HG03196 (cell line): ENCODE data around the gene TEX14.

Experiments
- ATAC-seq: cut with Tn5 transposase; IDR thresholded peaks from one replicate; pipeline ENCODE4 v1.9.1; 2021; ENCODE audit not compliant: unreplicated experiment

The TEX14 gene, protein sequence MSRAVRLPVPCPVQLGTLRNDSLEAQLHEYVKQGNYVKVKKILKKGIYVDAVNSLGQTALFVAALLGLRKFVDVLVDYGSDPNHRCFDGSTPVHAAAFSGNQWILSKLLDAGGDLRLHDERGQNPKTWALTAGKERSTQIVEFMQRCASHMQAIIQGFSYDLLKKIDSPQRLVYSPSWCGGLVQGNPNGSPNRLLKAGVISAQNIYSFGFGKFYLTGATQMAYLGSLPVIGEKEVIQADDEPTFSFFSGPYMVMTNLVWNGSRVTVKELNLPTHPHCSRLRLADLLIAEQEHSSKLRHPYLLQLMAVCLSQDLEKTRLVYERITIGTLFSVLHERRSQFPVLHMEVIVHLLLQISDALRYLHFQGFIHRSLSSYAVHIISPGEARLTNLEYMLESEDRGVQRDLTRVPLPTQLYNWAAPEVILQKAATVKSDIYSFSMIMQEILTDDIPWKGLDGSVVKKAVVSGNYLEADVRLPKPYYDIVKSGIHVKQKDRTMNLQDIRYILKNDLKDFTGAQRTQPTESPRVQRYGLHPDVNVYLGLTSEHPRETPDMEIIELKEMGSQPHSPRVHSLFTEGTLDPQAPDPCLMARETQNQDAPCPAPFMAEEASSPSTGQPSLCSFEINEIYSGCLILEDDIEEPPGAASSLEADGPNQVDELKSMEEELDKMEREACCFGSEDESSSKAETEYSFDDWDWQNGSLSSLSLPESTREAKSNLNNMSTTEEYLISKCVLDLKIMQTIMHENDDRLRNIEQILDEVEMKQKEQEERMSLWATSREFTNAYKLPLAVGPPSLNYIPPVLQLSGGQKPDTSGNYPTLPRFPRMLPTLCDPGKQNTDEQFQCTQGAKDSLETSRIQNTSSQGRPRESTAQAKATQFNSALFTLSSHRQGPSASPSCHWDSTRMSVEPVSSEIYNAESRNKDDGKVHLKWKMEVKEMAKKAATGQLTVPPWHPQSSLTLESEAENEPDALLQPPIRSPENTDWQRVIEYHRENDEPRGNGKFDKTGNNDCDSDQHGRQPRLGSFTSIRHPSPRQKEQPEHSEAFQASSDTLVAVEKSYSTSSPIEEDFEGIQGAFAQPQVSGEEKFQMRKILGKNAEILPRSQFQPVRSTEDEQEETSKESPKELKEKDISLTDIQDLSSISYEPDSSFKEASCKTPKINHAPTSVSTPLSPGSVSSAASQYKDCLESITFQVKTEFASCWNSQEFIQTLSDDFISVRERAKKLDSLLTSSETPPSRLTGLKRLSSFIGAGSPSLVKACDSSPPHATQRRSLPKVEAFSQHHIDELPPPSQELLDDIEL (N-terminal part only)

DNA sequence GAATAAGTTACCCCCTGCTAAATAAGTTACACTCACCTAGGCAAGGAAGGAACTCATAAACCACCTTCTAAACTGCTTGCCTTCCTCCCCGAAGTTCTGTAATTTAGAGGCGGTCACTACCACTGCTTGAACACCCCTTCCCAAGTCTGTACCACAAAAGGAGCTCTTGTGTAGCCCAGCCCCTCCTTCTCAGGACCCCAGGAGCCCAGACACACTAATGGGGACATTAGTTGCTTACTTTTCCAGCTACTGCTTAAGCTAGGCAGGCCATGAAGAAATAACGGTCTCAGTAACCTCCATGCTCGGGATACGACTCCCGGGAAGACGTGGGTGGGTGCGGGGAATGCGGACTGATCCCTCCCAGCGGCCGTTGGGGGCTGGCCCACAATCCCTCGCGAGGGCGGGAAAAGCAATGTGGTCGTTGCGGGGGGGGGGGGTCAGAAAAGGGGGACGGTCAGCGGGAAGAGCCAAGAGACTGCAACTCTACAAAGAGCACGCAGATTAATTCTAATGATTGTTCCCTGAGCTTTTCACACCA, at the start of gene TEX14:
TEX14 (minus strand) TSS at position 345 of the 538 bp plus-strand sequence. CDS start 40,044 bp downstream, outside the sequence.
- no peak for ATAC-seq

DNA sequence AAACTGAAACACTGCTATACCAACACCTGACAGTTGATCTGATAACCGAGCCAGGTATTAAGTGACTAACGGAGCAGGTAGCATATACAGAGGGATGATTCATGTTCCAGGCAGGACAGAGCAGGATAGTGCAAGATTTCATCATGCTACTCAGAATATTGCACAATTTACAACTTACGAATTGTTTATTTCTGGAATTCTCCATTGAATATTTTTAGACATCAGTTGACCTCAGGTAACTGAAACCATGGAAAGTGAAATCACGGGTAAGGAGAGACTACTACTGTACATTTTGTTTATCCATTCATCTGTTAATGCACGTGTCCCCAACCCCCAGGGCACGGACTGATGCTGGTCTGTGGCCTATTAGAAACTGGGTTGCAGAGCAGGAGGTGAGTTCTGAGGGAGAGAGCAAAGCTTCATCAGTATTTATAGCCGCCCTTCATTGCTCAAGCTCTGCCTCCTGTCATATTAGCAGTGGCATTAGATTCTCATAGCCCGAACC, 49.3 kb upstream of the TEX14 start:
- no peak for ATAC-seq

DNA sequence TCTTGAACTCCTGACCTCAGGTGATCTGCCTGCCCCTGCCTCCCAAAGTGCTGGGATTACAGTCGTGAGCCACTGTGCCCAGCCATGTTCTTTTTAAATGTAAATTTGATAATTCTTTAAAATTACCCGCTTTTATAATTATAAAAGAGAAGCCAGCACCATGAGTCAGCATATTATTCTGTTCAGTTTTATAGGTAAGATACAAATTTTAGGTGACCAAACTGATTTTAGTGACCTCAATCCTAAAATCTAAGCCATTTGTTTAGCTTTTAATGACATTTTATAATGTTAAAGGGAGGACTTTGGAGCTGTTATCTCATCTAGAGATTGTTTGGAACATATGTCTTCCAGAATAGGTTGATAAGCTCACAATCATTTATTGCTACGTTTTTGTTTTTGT, 43.0 kb upstream of the TEX14 start:
- ATAC-seq: no peak

DNA sequence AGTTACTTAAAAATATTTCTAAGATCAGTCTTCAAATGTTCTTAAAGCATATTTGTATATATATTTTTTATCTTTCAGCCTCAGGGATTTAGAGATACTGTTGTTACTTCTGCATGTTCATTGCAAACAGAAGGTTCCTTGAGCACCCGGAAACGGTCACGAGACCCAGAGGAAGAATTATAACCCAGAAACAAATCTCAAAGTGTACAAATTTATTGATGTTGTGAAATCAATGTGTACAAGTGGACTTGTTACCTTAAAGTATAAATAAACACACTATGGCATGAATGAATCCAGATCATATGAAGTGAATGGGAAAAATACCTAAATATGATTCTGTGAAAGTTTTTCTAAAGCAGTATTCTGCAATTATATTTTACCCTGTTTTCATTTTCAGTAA, 42.2 kb upstream of the TEX14 start:
- ATAC-seq: no peak

DNA sequence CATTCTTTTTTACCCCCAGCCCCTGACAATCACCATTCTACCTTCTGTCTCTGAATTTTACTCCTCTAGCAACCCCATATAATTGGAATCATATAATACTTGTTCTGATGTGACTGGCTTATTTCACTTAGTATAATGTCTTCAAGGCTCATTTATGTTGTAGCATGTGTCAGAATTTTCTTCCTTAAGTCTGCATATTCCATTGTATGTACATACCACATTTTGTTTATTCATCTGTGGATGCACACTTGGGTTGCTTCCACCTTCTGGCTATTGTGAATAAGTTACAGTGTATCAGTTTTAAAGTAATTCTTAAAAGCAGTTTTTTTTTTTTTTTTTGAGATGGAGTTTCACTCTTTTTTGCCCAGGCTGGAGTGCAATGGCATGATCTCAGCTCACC, 39.1 kb upstream of the TEX14 start:
- no peak for ATAC-seq

DNA sequence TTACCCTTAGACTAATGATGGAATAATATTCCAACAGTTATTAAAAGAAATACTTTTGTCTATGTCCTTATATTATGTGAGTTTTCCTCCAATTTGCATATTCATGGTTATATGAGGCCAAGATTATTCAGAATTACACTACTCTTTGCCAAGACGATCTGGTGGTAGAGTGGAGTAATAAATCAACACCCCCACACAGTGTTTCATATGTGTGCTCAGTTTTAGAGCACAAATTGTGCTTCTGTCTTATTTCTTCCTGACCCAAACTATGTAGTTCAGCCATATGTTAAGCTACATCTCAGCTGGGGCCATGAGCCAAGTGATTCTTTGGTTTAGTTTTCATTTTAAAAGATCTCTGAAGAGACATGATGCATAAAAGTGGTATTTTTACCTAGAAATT, 37.0 kb upstream of the TEX14 start:
- ATAC-seq: no peak

DNA sequence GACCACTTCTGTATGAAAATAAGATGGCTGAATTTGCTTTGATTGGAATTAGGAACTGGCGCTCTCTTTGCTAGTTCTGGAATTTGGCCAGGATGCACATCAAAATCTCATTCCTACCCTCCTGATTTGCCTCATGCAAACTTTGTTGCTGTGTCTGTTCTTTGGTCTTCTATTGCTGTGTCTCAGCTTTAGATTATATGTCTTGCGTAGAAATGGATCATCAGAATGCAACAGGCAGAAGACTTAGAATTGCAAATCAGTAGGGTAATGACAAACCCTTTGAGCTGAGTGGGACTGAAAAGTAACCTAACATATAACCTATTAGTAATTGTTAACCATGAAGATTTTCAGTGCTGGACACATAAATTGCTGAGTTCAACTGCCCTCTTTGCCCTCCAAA, 30.9 kb upstream of the TEX14 start:
- ATAC-seq: no peak

DNA sequence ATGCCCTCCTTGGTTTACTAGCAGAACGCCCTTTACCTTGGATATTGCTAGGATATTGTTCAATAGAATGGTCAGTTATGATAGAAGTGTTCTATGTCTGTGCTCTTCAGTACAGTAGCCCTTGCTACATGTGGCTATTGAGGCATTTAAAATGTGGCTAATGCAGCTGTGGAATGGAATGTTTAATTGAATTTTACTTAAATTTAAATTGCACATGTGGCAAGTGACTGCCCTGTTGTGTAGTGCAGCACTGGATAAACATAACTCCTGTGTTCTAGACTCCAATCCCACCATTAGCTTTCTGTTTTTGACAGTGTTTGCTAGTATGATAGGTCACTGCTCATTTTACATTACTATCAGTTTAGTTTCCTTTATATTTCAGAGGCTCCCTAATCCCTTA, 30.4 kb upstream of the TEX14 start:
- no peak for ATAC-seq

DNA sequence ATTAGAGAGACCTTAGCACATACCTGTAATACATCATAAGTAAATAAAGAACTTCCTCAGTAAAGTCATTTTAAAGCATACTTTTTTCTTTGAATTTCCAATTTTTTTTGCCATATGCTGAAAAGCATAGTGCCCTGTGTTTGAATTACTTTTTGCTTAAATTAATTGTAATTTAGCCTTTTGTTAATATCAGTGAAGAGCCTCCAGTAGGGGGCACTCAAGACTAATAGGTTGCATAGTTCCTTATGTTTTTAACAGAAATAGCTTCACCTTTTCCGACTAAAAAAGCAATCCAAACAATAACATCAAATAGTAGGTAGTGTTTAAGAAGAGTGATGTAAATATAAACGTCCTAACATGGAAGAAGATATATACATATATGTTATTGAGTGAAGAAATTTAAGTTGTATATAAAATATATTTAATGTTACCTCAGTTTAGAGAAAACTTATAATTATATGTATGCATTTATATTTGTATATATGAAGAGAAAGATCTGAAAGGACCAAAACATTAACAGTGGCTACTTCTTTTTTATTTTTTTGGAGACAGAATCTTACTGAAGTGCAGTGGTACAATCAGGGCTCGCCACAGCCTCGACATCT, 19.2 kb upstream of the TEX14 start:
- no peak for ATAC-seq

DNA sequence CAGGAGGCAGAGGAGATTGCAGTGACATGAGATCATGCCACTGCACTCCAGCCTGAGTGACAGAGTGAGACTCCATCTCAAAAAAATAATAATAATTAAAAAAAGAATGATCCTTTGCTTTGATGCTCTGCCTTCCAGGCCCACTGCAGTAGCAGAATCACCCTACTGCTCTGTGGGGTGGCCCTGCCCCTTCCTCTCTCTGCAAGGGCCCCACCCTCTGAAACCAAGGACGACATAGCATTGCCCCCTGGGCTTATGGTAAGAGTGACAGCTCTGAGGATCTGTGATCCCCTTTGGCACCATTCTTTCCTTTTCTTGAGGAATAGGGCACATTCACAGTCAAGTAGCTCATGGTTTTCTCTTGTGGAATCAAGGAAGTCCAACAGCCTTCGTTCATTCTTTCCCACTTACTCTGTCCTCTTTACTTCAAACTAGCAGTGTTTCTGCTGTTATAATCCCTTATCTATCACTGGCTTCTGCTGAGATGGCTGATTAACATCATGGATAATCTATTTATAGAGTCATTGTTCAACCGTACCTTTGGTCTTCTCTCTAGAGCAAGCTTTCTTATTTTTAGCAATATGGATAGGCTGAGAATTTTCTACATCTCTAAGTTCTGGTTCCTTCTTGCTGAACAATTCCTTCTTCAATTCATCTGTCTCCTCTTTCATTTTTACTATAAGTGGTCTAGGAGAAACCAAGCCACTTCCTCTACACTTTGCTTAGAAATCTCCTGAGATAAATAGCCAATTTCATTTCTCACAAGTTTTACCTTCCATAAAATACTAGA, 14.7 kb upstream of the TEX14 start:
- no peak for ATAC-seq

DNA sequence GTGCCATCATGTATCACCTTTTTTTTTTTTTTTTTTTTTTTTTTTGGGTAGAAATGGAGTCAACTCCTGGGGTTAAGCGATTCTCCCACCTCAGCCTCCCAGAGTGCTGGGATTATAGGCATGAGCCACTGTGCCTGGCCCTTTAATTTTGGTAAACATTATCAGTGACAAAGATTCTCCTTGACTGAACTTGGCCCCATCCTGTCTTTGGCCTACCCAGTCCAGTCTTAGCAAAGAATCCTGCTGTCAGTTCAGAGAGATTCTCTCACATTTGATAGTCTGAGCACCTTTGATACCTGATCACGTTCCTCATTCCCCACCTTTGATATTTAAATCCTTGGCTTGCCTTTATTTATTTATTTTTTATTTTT, 12.1 kb upstream of the TEX14 start:
- ATAC-seq: no peak

DNA sequence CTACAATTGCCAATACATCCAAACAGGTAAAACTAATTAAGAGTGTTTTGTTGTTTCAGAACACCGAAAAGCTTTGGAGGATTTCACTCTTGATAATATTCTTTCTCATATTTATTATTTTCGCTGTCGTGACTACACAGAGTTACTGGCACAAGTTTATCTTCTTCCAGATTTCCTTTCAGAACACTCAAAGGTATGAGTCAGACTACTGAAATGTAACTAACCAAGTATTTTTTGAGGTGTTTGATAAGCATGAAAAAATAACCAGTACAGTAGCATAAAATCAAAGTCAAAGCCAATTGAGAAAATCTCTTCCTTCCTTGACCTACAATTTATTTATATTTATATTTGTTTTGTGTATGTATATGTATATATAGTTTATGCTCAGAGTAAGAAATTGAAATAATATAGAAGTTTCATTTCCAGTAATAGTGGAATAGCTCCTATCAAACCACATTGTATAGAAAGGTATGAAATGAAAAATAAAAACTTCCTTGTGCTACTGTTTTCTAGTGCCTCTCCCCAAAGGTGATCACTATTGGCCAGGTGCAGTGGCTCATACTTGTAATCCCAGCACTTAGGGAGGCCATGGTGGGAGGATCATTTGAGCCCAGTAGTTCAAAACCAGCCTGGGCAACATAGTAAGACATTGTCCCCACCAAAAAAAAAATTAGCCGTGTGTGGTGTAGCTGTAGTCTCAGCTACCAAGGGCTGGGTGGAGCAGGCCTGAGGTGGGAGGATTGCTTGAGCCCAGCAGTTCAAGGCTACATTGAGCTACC, 11.5 kb upstream of the TEX14 start:
- ATAC-seq: no peak

DNA sequence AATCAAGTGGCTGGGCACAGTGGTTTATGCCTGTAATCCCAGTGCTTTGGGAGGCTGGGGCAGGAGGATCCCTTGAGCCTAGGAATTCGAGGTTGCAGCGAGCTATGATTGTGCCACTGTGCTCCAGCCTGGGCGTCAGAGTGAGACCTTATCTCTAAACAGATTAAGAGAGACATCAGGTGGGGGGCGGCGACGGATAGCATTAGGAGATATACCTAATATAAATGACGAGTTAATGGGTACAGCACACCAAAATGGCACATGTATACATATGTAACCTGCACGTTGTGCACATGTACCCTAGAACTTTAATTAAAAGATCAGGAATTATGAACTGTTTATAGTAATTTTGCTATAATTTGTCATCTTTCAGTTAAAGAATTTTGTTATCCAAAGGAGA, 10.9 kb upstream of the TEX14 start:
- ATAC-seq: no peak

DNA sequence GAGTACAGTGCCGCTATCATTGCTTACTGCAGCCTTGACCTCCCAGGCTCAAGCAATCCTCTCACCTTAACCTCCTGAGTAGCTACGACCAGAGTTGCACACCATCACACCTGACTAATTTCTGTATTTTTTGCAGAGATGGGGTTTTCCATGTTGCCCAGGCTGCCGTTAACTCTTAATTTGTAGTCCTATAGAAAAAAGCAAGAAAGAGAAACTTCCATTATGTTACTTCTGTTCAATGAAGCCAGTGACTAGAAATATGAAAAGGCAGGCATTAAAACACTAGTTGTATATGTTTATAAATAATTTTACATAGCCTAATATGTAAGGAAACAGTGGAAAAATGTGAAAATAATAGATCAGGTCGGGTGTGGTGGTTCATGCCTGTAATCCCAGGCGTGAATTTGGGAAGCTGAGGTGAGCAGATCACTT, 10.2 kb upstream of the TEX14 start:
- peak; percentile 60 for ATAC-seq

DNA sequence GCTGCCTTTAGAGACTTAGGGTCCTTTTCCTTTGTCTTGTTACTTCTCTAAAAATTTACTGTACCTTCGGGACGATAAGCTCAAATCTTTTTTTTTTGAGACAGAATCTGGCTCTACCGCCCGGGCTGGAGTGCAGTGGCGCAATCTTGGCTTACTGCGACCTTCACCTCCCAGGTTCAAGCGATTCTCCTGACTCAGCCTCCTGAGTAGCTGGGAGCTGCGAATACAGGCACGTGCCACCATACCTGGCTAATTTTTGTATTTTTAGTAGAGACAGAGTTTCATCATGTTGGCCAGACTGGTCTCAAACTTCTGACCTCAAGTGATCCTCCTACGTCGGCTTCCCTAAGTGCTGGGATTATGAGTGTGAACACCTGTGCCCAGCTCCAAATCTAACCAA, 7.9 kb upstream of the TEX14 start:
- ATAC-seq: no peak

DNA sequence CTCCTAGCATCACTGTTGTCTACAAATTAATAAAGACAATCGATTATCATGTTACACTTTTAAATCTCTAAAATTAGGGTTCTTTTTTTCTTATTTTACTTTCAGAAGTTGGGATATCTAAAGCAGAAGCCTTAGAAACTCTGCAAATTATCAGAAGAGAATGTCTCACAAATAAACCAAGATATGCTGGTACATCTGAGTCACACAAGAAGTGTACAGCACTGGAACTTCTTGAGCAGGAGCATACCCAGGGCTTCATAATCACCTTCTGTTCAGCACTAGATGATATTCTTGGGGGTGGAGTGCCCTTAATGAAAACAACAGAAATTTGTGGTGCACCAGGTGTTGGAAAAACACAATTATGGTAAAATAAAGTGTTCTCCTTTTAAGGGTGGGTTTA, 3.0 kb upstream of the TEX14 start:
- ATAC-seq: no peak

DNA sequence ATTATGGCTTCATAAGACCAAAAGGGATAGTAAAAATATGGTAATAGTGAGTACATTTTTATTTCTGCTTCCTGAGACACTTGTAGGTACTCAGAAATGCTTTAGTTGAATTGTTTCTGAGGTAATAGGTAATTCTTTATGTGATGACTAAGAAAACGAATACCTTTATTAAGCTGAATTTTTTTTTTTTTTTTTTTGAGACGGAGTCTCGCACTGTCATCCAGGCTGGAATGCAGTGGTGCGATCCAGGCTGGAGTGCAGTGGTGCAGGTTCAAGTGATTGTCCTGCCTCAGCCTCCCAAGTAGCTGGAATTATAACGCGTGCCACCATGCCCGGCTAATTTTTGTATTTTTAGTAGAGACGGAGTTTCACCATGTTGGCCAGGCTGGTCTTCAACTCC, 2.5 kb upstream of the TEX14 start:
- no peak for ATAC-seq

DNA sequence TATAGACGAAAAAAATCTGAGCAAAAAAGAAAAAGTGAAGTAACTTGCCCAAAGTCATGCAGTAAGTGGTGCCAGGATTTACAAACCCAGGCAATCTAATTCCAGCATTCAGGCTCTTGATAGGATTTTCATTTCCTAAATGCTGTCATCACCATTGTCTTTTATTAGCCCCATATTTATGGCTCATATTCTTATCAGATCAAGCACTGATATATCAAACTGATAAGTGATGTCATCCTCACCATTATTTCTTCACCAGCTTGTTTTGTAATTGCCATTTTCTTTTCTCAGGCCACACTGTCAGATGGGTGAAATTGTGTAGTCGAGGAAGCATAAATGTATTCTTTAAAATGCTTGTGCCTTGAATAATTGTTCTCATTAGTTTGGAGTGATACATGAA, 1.9 kb upstream of the TEX14 start:
- no peak for ATAC-seq

DNA sequence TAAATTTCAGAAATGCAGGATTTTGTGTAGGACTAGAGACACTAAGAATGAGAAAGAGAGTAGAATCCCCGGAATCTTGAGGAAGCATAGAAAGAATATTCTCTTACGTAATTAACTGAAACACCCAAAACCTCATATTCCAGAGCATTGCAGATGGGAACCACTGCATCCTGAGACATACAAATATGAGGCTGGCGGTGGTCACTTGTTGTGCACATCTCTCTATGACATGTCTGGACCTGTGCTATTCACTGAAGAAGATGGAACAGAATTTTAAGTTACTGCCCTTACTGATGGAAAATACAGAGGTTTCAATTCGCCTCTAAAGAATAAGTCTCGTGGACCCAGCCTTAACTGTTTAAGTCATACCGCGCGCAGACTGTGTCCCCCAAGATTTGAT, 1.4 kb upstream of the TEX14 start:
- no peak for ATAC-seq
